Measurements from ENCODE around the gene IRF9.

GRCh38 chr14:24206260-24207103 is 45.4 kb downstream of the IRF9 start:
- no peak for TF ChIP-seq FOXM1 (IDR thresholded peaks at IDR 0.05; ENCODE audit: borderline replicate concordance, low read depth)
- no peak for TF ChIP-seq RAD21 (IDR thresholded peaks at IDR 0.05; ENCODE audit: low read depth)
- TF ChIP-seq REST (IDR thresholded peaks at IDR 0.05; ENCODE audit: low read depth), result no peak
